SK-N-MC (cell line): ENCODE measurements around the gene AMZ1.
A peak's percentile ranks its signal among the peaks of the same experiment; 100 is the strongest.

Experiments
- DNase-seq: peaks from one replicate; pipeline ENCODE4 v3.0.0-alpha.2; 2011; ENCODE audit warnings: low read depth, low spot score
- H3K27ac ChIP-seq: fragments of 200-600 bp; sonication (generic); 2 replicates; pipeline ENCODE4 v1.5.1; 2016; ENCODE audit warnings: mixed run types
- H3K36me3 ChIP-seq: fragments of 200-600 bp; sonication (generic); 2 replicates; pipeline ENCODE4 v1.6.1; 2017; ENCODE audit warnings: antibody characterized with exemption, low read length, mixed read lengths; ENCODE audit not compliant: insufficient read depth
- H3K4me3 ChIP-seq: fragments of 200-600 bp; sonication (generic); 2 replicates; pipeline ENCODE4 v1.5.1; 2016
- H3K9ac ChIP-seq: fragments of 200-600 bp; sonication (generic); 2 replicates; pipeline ENCODE4 v1.8.0; 2017; ENCODE audit warnings: mixed run types, mixed read lengths; ENCODE audit not compliant: insufficient read length
- H3K9me3 ChIP-seq: fragments of 200-600 bp; sonication (generic); 2 replicates; pipeline ENCODE4 v1.6.1; 2017; ENCODE audit warnings: low read depth, mild to moderate bottlenecking, antibody characterized with exemption, low read length, moderate library complexity, mixed read lengths
- EZH2 ChIP-seq: fragments of 200-600 bp; sonication (generic); IDR thresholded peaks from one replicate; pipeline ENCODE4 v1.6.1; 2017; ENCODE audit warnings: antibody characterized with exemption
- FOXP2 ChIP-seq: optimal IDR thresholded peaks from 2 replicates; pipeline ENCODE3; 2011; ENCODE audit warnings: mild to moderate bottlenecking, moderate library complexity; ENCODE audit not compliant: insufficient read depth; ENCODE audit errors: extremely low read length, control extremely low read depth
- POLR2AphosphoS5 ChIP-seq: IDR thresholded peaks from 2 replicates; pipeline ENCODE4 v1.6.1; 2012; ENCODE audit warnings: mild to moderate bottlenecking, low read depth, low read length, borderline replicate concordance

Gene AMZ1

DNA sequence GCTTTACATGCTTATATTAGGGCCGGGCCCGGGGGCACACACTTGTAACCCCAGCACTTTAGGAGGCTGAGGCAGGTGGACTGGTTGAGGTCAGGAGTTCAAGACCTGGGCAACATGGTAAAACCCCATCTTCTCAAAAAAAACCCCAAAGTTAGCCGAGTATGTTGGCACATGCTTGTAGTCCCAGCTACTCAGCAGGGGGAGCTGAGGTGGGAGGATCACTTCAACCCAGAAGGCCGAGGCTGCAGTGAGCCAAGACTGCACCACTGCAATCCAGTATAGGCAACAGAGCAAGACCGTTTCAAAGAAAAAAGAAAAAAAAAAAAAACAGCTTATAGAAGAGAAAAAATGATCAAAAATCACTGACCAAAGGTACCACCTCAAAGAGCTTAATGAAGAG lies 63.1 kb downstream of the AMZ1 start:
- TF ChIP-seq EZH2 (no peak), FOXP2 (no peak), POLR2AphosphoS5 (no peak)
- H3K9me3 ChIP-seq: no peaks in the 10 kb centered on the region
- peaks cover 10% of the 10 kb centered on the region for H3K36me3 ChIP-seq
- H3K9ac ChIP-seq: no peak overlapping the region
- no peak for DNase-seq
- no peak overlapping the region for H3K27ac ChIP-seq
- H3K4me3 ChIP-seq: no peak overlapping the region

DNA sequence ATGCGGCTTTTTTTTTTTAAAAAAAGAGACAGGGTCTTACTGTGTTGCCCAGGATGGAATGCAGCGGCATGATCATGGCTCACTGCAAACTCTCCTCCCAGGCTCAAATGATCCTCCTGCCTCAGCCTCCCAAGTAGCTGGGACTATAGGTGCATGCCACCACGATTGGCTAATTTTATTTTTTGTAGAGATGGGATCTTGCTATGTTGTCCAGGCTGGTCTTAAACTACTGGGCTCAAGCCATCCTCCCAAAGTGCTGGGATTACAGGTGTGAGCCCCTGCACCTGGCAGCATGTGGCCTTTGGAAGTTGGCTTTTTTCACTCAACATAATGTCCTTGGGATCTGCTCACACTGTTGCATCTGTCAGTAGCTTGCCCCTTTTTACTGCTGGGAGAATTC lies 65.1 kb downstream of the AMZ1 start:
- DNase-seq: no peak
- no peak overlapping the region for H3K27ac ChIP-seq
- H3K4me3 ChIP-seq: no peak overlapping the region
- peaks cover 17% of the 10 kb centered on the region for H3K36me3 ChIP-seq
- TF ChIP-seq EZH2: no peak
- no peak for TF ChIP-seq FOXP2
- no peak for TF ChIP-seq POLR2AphosphoS5
- no peaks in the 10 kb centered on the region for H3K9me3 ChIP-seq
- H3K9ac ChIP-seq: no peak overlapping the region

GRCh38 chr7:2754086-2754485 lies 66.1 kb downstream of the AMZ1 start:
- no peak overlapping the region for H3K27ac ChIP-seq
- TF ChIP-seq EZH2: no peak
- no peak overlapping the region for H3K4me3 ChIP-seq
- peaks cover 17% of the 10 kb centered on the region for H3K36me3 ChIP-seq
- no peak for DNase-seq
- no peak overlapping the region for H3K9ac ChIP-seq
- H3K9me3 ChIP-seq: no peaks in the 10 kb centered on the region

DNA sequence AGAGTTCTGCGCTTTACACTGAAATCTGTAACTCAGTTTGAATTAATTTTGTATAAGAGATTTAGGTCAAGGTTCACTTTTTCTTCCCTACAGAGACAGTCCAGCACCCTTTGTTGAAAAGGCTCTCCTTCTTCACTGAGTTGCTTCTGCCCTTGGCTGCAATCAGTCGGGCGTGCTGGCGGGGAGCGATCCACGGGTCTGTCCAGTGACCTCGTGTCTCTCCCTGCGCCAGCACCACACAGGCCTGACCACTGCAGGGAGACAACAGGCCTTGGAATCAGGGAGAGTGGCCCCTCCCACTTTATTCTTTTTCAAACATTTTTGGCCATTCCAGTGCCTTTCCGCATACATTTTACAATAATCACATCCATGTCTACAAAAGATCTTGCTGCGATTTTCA lies 66.9 kb downstream of the AMZ1 start:
- DNase-seq: no peak
- Histone ChIP-seq H3K4me3 (no peak overlapping the region), H3K9ac (no peak overlapping the region), H3K9me3 (no peaks in the 10 kb centered on the region), H3K36me3 (peaks cover 17% of the 10 kb centered on the region), H3K27ac (no peak overlapping the region)
- no peak for TF ChIP-seq FOXP2
- TF ChIP-seq EZH2: no peak
- TF ChIP-seq POLR2AphosphoS5: no peak

GRCh38 chr7:2755531-2755930 lies 67.5 kb downstream of the AMZ1 start:
- no peak for DNase-seq
- TF ChIP-seq POLR2AphosphoS5 (no peak), FOXP2 (no peak), EZH2 (no peak)
- H3K27ac ChIP-seq: no peak overlapping the region

GRCh38 chr7:2757361-2757903 lies 69.4 kb downstream of the AMZ1 start:
- H3K4me3 ChIP-seq: peak overlapping the region; percentile 67
- no peak for DNase-seq
- H3K9me3 ChIP-seq: no peaks in the 10 kb centered on the region
- peak overlapping the region; percentile 98 for H3K27ac ChIP-seq
- H3K9ac ChIP-seq: peak overlapping the region; percentile 49
- H3K36me3 ChIP-seq: peaks cover 17% of the 10 kb centered on the region
- TF ChIP-seq FOXP2 (peak; percentile 32), EZH2 (no peak), POLR2AphosphoS5 (no peak)

More at GRCh38 chr7:2755531-2755930, 67.5 kb downstream of the AMZ1 start:
- Histone ChIP-seq H3K9me3 (no peaks in the 10 kb centered on the region), H3K4me3 (no peak overlapping the region), H3K36me3 (peaks cover 17% of the 10 kb centered on the region), H3K9ac (no peak overlapping the region)

GRCh38 chr7:2757904-2758672 lies 70.1 kb downstream of the AMZ1 start:
- Histone ChIP-seq H3K9me3 (no peaks in the 10 kb centered on the region), H3K4me3 (peak overlapping the region; percentile 67), H3K27ac (peak overlapping the region; percentile 98), H3K36me3 (peaks cover 17% of the 10 kb centered on the region), H3K9ac (peak overlapping the region; percentile 49)
- no peak for TF ChIP-seq FOXP2
- no peak for TF ChIP-seq POLR2AphosphoS5
- TF ChIP-seq EZH2: no peak
- peak; percentile 88 for DNase-seq

DNA sequence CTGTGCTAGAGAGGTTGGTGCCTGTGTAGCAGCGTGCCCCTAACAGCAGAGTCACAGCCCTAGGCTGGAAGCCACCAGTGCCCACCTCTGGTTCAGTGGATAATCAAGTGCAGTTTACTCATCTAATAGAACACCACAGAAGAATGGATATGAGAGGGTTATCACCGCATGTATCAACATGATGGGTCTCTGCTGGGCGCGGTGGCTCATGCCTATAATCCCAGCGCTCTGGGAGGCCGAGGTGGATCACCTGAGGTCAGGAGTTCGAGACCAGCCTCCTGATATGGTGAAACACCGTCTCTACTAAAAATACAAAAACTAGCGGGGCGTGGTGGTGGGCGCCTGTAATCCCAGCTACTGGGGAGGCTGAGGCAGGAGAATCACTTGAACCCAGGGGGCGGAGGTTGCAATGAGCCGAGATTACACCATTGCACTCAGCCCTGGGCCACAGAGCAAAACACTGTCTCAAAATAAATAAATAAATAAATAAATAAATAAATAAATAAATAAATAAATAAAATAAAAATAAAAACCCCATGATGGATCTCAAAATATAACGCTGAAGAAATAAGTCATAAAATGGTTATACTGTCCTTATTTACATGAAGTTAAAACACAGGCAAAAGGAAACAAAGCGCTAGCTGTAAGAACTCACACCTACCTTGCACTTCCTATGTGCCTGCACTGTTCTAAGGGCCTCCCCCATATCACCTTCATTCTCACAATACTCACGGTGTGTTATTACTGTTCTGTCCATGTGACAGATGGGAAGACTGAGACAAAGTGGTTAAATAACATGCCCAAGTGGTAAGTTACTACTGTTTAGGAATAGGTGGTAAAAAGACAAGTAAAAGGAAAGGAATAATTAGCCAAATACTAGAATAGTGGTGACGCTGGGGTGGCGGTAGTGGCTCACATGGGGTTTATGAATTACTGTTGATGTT lies 70.9 kb downstream of the AMZ1 start:
- Histone ChIP-seq H3K27ac (peak overlapping the region; percentile 98), H3K9ac (no peak overlapping the region), H3K36me3 (peaks cover 17% of the 10 kb centered on the region), H3K4me3 (peak overlapping the region; percentile 67; the same call in 1 of the 2 replicates), H3K9me3 (no peaks in the 10 kb centered on the region)
- DNase-seq: no peak
- TF ChIP-seq EZH2 (no peak), FOXP2 (no peak)

DNA sequence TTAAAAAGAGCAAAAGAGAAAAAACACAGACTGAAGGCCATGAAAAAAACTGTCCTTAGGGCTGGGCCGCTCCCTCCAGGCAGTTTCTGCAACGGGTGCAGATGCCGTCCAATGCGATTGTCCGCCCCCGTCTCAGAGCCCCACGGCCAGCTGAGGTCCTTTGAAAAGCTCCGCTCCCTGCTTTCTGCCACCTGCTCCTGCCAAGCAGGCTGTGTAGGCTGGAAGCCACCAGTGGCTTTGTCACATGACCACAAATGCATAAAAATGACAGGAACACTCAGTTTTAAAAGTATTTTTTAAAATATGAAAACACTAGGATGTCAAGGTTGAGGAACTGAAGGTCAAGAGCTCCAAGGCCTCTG lies 71.7 kb downstream of the AMZ1 start:
- H3K4me3 ChIP-seq: no peak overlapping the region
- TF ChIP-seq POLR2AphosphoS5 (no peak), EZH2 (no peak), FOXP2 (no peak)
- H3K36me3 ChIP-seq: peaks cover 17% of the 10 kb centered on the region
- H3K9ac ChIP-seq: no peak overlapping the region
- DNase-seq: no peak
- no peaks in the 10 kb centered on the region for H3K9me3 ChIP-seq
- peak overlapping the region; percentile 53 for H3K27ac ChIP-seq
